HepG2 (cell line): ENCODE measurements around the gene PRKG1. TPM values are rescaled to one million over a fixed set of nuclear protein-coding genes. Genes with fewer than 3 reads are reported as not detected.

Experiments
- ATF4 ChIP-seq, 2 experiments: fragments of 450-650 bp in 1 of 2; sonication (generic) in 1 of 2; formaldehyde crosslinking; IDR thresholded peaks; 2 replicates each; pipeline versions ENCODE4 v1.5.0 to v1.8.0; 2020 to 2022; ENCODE audit warnings: mild to moderate bottlenecking in 1 of 2, missing genetic modification reagents in 1 of 2
- ATM ChIP-seq: fragments of 450-650 bp; IDR thresholded peaks from 2 replicates; pipeline ENCODE4 v1.7.1; 2017; ENCODE audit warnings: mild to moderate bottlenecking, borderline replicate concordance
- ELF3 ChIP-seq: IDR thresholded peaks from 2 replicates; pipeline ENCODE4 v1.6.1; 2016; ENCODE audit warnings: missing genetic modification reagents, missing compliant biosample characterization
- EP300 ChIP-seq, 3 experiments: sonication (generic) in 1 of 3; formaldehyde crosslinking in 1 of 3; IDR thresholded peaks; 2 replicates each; pipeline versions ENCODE4 v1.5.1 to v1.6.1; 2011 to 2020; ENCODE audit warnings: low read depth in 2 of 3, low read length in 2 of 3, borderline replicate concordance in 1 of 3, improper control_type of control experiment in 1 of 3, mild to moderate bottlenecking in 1 of 3, missing genetic modification reagents in 1 of 3, moderate library complexity in 1 of 3
- FOXO1 ChIP-seq: sonication (generic); formaldehyde crosslinking; IDR thresholded peaks from 2 replicates; pipeline ENCODE4 v1.4.0; 2020; ENCODE audit warnings: missing genetic modification reagents
- FOXP4 ChIP-seq: sonication (generic); formaldehyde crosslinking; IDR thresholded peaks from 2 replicates; pipeline ENCODE4 v1.4.0; 2020; ENCODE audit warnings: missing genetic modification reagents
- HCFC1 ChIP-seq: fragments of 150-350 bp; IDR thresholded peaks from 2 replicates; pipeline ENCODE4 v1.6.1; 2014; ENCODE audit warnings: low read depth, low read length
- IRF2 ChIP-seq: IDR thresholded peaks from 2 replicates; pipeline ENCODE4 v1.6.1; 2018; ENCODE audit warnings: missing genetic modification reagents, missing compliant biosample characterization
- KDM2A ChIP-seq: sonication (generic); formaldehyde crosslinking; IDR thresholded peaks from 2 replicates; pipeline ENCODE4 v1.4.0; 2020; ENCODE audit warnings: low read depth, missing genetic modification reagents, borderline replicate concordance
- MLXIP ChIP-seq: sonication (generic); formaldehyde crosslinking; IDR thresholded peaks from 2 replicates; pipeline ENCODE4 v1.9.0; 2021; ENCODE audit warnings: missing genetic modification reagents, borderline replicate concordance
- NCOR1 ChIP-seq: fragments of 200-600 bp; sonication (generic); IDR thresholded peaks from 2 replicates; pipeline ENCODE4 v1.7.0; 2017; ENCODE audit warnings: antibody characterized with exemption, low read length, borderline replicate concordance
- ONECUT2 ChIP-seq: sonication (generic); formaldehyde crosslinking; IDR thresholded peaks from 2 replicates; pipeline ENCODE4 v1.4.0; 2020; ENCODE audit warnings: missing genetic modification reagents
- PATZ1 ChIP-seq: sonication (generic); formaldehyde crosslinking; IDR thresholded peaks from 2 replicates; pipeline ENCODE4 v1.4.0; 2020; ENCODE audit warnings: missing genetic modification reagents
- PPARG ChIP-seq: conservative IDR thresholded peaks from 2 replicates; pipeline ENCODE4 v1.6.1; 2016; ENCODE audit warnings: missing biosample characterization, missing genetic modification reagents
- SRSF9 ChIP-seq: fragments of 200-400 bp; formaldehyde crosslinking; IDR thresholded peaks from 2 replicates; pipeline ENCODE4 v1.6.1; 2018; ENCODE audit warnings: borderline replicate concordance, mild to moderate bottlenecking, low read depth, low read length; ENCODE audit not compliant: insufficient read depth, poor library complexity, severe bottlenecking
- TARDBP ChIP-seq: sonication (generic); formaldehyde crosslinking; IDR thresholded peaks from 2 replicates; pipeline ENCODE4 v1.8.0; 2022; ENCODE audit warnings: mild to moderate bottlenecking, missing genetic modification reagents
- ZNF235 ChIP-seq: sonication (generic); formaldehyde crosslinking; IDR thresholded peaks from 2 replicates; pipeline ENCODE4 v1.8.1; 2023; ENCODE audit warnings: mild to moderate bottlenecking, missing genetic modification reagents, borderline replicate concordance
- ZNF383 ChIP-seq: sonication (generic); formaldehyde crosslinking; IDR thresholded peaks from 2 replicates; pipeline ENCODE4 v1.4.0; 2020; ENCODE audit warnings: missing genetic modification reagents, mild to moderate bottlenecking, borderline replicate concordance
- ZNF570 ChIP-seq: sonication (generic); formaldehyde crosslinking; IDR thresholded peaks from 2 replicates; pipeline ENCODE4 v1.4.0; 2020; ENCODE audit warnings: mild to moderate bottlenecking, missing genetic modification reagents, borderline replicate concordance
- ZSCAN30 ChIP-seq: sonication (generic); formaldehyde crosslinking; IDR thresholded peaks from 2 replicates; pipeline ENCODE4 v1.5.0; 2020; ENCODE audit warnings: mild to moderate bottlenecking, missing genetic modification reagents
- polyA plus RNA-seq, 8 experiments: library from polyadenylated mRNA; depleted of rRNA in 3 of 8; stranded (reverse) in 7 of 8; unstranded in 1 of 8; fragments of >200 nt; fragmentation: Illumina TruSeq in 4 of 8; extraction: Trizol in 4 of 8; gene quantifications; 2 replicates each; pipeline versions ENCODE4 v1.2.1 to v1.2.3, GENCODE V29; 2011 to 2016; ENCODE audit warnings: low read depth in 4 of 8, missing spikeins in 1 of 8, mixed read lengths in 1 of 8; ENCODE audit not compliant: insufficient read depth in 1 of 8
- total RNA-seq, 5 experiments: library from RNA; depleted of rRNA; stranded (reverse); fragments of >200 nt; fragmentation: Illumina TruSeq; extraction: Trizol; gene quantifications; 2 replicates each; pipeline ENCODE4 v1.2.3, GENCODE V29; 2016; ENCODE audit warnings: low read depth in 1 of 5

The PRKG1 gene
- total and polyA plus RNA-seq, 2 of the 13 experiments (the other 11 are each of a cell fraction or from before 2014, with no cell fraction given): 0.01 TPM; not detected in 1

- TF ChIP-seq ZNF383 (CRISPR knock-in tag) (no peak), SRSF9 (no peak), ATM (no peak), ELF3 (no peak), IRF2 (CRISPR knock-in tag) (no peak), HCFC1 (no peak), PPARG (CRISPR knock-in tag) (peak; percentile 39; the same call in 1 of the 2 replicates), ZSCAN30 (CRISPR knock-in tag) (no peak; the same call in 1 of the 2 replicates), ZNF570 (CRISPR knock-in tag) (no peak), FOXP4 (CRISPR knock-in tag) (peak; percentile 92), ATF4 (CRISPR knock-in tag; IDR thresholded peaks at IDR 0.05) (no peak), EP300 (IDR thresholded peaks at IDR 0.05; ENCODE audit: low read depth in 2 of 2, low read length in 2 of 2) (peak in 1 of 2 experiments; percentile 88; a peak in 2 of 4 replicates), EP300 (CRISPR knock-in tag; IDR thresholded peaks at IDR 0.05; ENCODE audit: borderline replicate concordance) (peak; percentile 81; the same call in 1 of the 2 replicates), TARDBP (CRISPR knock-in tag) (peak; percentile 90), MLXIP (CRISPR knock-in tag) (no peak), NCOR1 (no peak), ZNF235 (CRISPR knock-in tag) (no peak), KDM2A (CRISPR knock-in tag) (peak; percentile 78; the same call in 1 of the 2 replicates), FOXO1 (CRISPR knock-in tag) (peak; percentile 39; the same call in 1 of the 2 replicates), PATZ1 (CRISPR knock-in tag) (peak; percentile 100), ONECUT2 (CRISPR knock-in tag) (peak; percentile 5; the same call in 1 of the 2 replicates)
These were observed 1239.9 kb downstream of the PRKG1 start, which contains the start of gene DKK1 (continued) for GRCh38 chr10:52313933-52314821.
